H9 (cell line): ENCODE results near the gene CT45A9. TPM values are rescaled to one million over a fixed set of nuclear protein-coding genes. Genes with fewer than 3 reads are reported as not detected.
"Not testable (repeated sequence)": the region's sequence is repeated elsewhere in the genome, so short reads cannot be mapped to it uniquely, and the experiment has no call there.

ENCODE experiments used
- DNase-seq: peaks from one replicate; pipeline ENCODE4 v3.0.0-alpha.2; 2017
- H2AFZ ChIP-seq: one replicate; pipeline ENCODE4 v1.6.1; 2013; ENCODE audit warnings: mild to moderate bottlenecking, low read length, control low read depth, moderate library complexity
- H2AK5ac ChIP-seq: 2 replicates; pipeline ENCODE4 v1.6.1; 2013; ENCODE audit warnings: low read length, control low read depth, mixed read lengths; ENCODE audit not compliant: insufficient read length
- H2BK120ac ChIP-seq: one replicate; pipeline ENCODE4 v1.6.1; 2013; ENCODE audit warnings: low read depth, mild to moderate bottlenecking, low read length, control low read depth, inconsistent platforms; ENCODE audit not compliant: poor library complexity, severe bottlenecking
- H2BK12ac ChIP-seq: 2 replicates; pipeline ENCODE4 v1.6.1; 2013; ENCODE audit warnings: low read length, control low read depth, mixed read lengths, low read depth; ENCODE audit not compliant: insufficient read length
- H2BK15ac ChIP-seq: 2 replicates; pipeline ENCODE4 v1.6.1; 2013; ENCODE audit warnings: low read depth, low read length, control low read depth
- H2BK20ac ChIP-seq: one replicate; pipeline ENCODE4 v1.6.1; 2013; ENCODE audit warnings: low read depth, mild to moderate bottlenecking, low read length, control low read depth, inconsistent platforms; ENCODE audit not compliant: poor library complexity, severe bottlenecking
- H2BK5ac ChIP-seq: 2 replicates; pipeline ENCODE4 v1.6.1; 2013; ENCODE audit warnings: low read length, control low read depth, mixed read lengths; ENCODE audit not compliant: insufficient read length
- H3K14ac ChIP-seq: 2 replicates; pipeline ENCODE4 v1.6.1; 2013; ENCODE audit warnings: low read length, control low read depth; ENCODE audit not compliant: insufficient read depth
- H3K18ac ChIP-seq: 2 replicates; pipeline ENCODE4 v1.6.1; 2013; ENCODE audit warnings: low read depth, mild to moderate bottlenecking, mixed read lengths, low read length, control low read depth; ENCODE audit not compliant: insufficient read length
- H3K23ac ChIP-seq: 2 replicates; pipeline ENCODE4 v1.6.1; 2013; ENCODE audit warnings: low read length, control low read depth, mixed read lengths, low read depth; ENCODE audit not compliant: insufficient read length
- H3K23me2 ChIP-seq: 2 replicates; pipeline ENCODE4 v1.6.1; 2013; ENCODE audit warnings: low read depth, mild to moderate bottlenecking, mixed read lengths, low read length, control low read depth; ENCODE audit not compliant: insufficient read length, poor library complexity, severe bottlenecking
- H3K27ac ChIP-seq: 2 replicates; pipeline ENCODE4 v1.5.1; 2013; ENCODE audit warnings: low read length, control low read depth, mixed read lengths, low read depth; ENCODE audit not compliant: insufficient read length
- H3K27me3 ChIP-seq: 2 replicates; pipeline ENCODE4 v1.6.1; 2013; ENCODE audit warnings: low read length, control low read depth, inconsistent platforms; ENCODE audit not compliant: insufficient read depth
- H3K4ac ChIP-seq: 2 replicates; pipeline ENCODE4 v1.6.1; 2013; ENCODE audit warnings: low read depth, mild to moderate bottlenecking, control low read depth, inconsistent platforms, low read length, moderate library complexity
- H3K4me1 ChIP-seq: 2 replicates; pipeline ENCODE4 v1.6.1; 2013; ENCODE audit warnings: low read length, control low read depth, inconsistent platforms; ENCODE audit not compliant: insufficient read depth
- H3K4me2 ChIP-seq: 2 replicates; pipeline ENCODE4 v1.6.1; 2013; ENCODE audit warnings: low read length, control low read depth, mixed read lengths; ENCODE audit not compliant: insufficient read length, insufficient read depth
- H3K56ac ChIP-seq: 2 replicates; pipeline ENCODE4 v1.6.1; 2013; ENCODE audit warnings: low read depth, mild to moderate bottlenecking, mixed read lengths, low read length, control low read depth; ENCODE audit not compliant: insufficient read length
- H3K79me1 ChIP-seq: 2 replicates; pipeline ENCODE4 v1.6.1; 2013; ENCODE audit warnings: low read depth, mild to moderate bottlenecking, moderate library complexity, low read length, control low read depth, inconsistent platforms; ENCODE audit not compliant: insufficient read depth, poor library complexity, severe bottlenecking
- H3K79me2 ChIP-seq: 2 replicates; pipeline ENCODE4 v1.6.1; 2013; ENCODE audit warnings: low read length, control low read depth, inconsistent platforms; ENCODE audit not compliant: insufficient read depth
- H3K9ac ChIP-seq: 2 replicates; pipeline ENCODE4 v1.6.1; 2013; ENCODE audit warnings: low read length, control low read depth, mixed read lengths; ENCODE audit not compliant: insufficient read length; ENCODE audit errors: extremely low read depth
- H3K9me3 ChIP-seq: one replicate; pipeline ENCODE4 v1.6.1; 2013; ENCODE audit warnings: low read depth, low read length, inconsistent platforms; ENCODE audit not compliant: control insufficient read depth
- H3T11ph ChIP-seq: one replicate; pipeline ENCODE4 v1.6.1; 2013; ENCODE audit warnings: mild to moderate bottlenecking, low read length, control low read depth, inconsistent platforms
- H4K20me1 ChIP-seq: one replicate; pipeline ENCODE4 v1.6.1; 2013; ENCODE audit not compliant: control insufficient read depth, insufficient read length, insufficient read depth
- H4K5ac ChIP-seq: 2 replicates; pipeline ENCODE4 v1.6.1; 2013; ENCODE audit warnings: low read depth, mild to moderate bottlenecking, mixed read lengths, low read length, control low read depth; ENCODE audit not compliant: insufficient read length
- H4K8ac ChIP-seq: replicated peaks from 2 replicates; pipeline ENCODE4 v1.6.1; 2013; ENCODE audit warnings: low read length, control low read depth, mixed read lengths, low read depth; ENCODE audit not compliant: insufficient read length
- H4K91ac ChIP-seq: 2 replicates; pipeline ENCODE4 v1.6.1; 2013; ENCODE audit warnings: low read depth, mild to moderate bottlenecking, moderate library complexity, mixed read lengths, low read length, control low read depth; ENCODE audit not compliant: insufficient read length
- H3K27ac Mint-ChIP-seq, 3 experiments: 2 replicates in 2 of 3; 3 replicates in 1 of 3; pipeline ENCODE4 v1.8.0; 2020 to 2021; ENCODE audit warnings: mixed read lengths in 3 of 3, mild to moderate bottlenecking in 1 of 3, moderate library complexity in 1 of 3
- H3K27me3 Mint-ChIP-seq: 2 replicates; pipeline ENCODE4 v1.8.0; 2021; ENCODE audit warnings: low read depth, mild to moderate bottlenecking, moderate library complexity, mixed read lengths
- H3K36me3 Mint-ChIP-seq, 3 experiments: 2 replicates in 2 of 3; 3 replicates in 1 of 3; pipeline ENCODE4 v1.8.0; 2020 to 2021; ENCODE audit warnings: low read depth in 3 of 3, mixed read lengths in 3 of 3; ENCODE audit not compliant: insufficient read depth in 1 of 3
- H3K4me1 Mint-ChIP-seq, 2 experiments: 2 replicates each; pipeline ENCODE4 v1.8.0; 2020; ENCODE audit warnings: mixed read lengths in 2 of 2
- H3K4me3 Mint-ChIP-seq, 2 experiments: 2 replicates in 1 of 2; 3 replicates in 1 of 2; pipeline ENCODE4 v1.8.0; 2020 to 2021; ENCODE audit warnings: mild to moderate bottlenecking in 2 of 2, mixed read lengths in 2 of 2, moderate library complexity in 1 of 2
- H3K9me3 Mint-ChIP-seq, 2 experiments: 2 replicates in 1 of 2; 3 replicates in 1 of 2; pipeline ENCODE4 v1.8.0; 2020; ENCODE audit warnings: mild to moderate bottlenecking in 2 of 2, mixed read lengths in 2 of 2, moderate library complexity in 1 of 2
- WGBS: extraction: QIAGEN DNeasy Blood & Tissue Kit; methylation state at CpG from one replicate; pipeline ENCODE4 v1.1.7; 2013; ENCODE audit warnings: missing lambda C conversion rate, low lambda C conversion rate, mixed read lengths; ENCODE audit not compliant: insufficient read length; ENCODE audit errors: extremely low coverage; 5-methylcytosine and 5-hydroxymethylcytosine counted together
- long read RNA-seq: library from polyadenylated mRNA; unstranded; transcript quantifications from one replicate; pipeline ENCODE4 v2.0.0, GENCODE V29; 2020
- total RNA-seq: library from RNA; stranded (reverse); gene quantifications from 2 replicates; pipeline ENCODE4 v1.2.1, GENCODE V29; 2021

CT45A9 gene
- total RNA-seq, result not detected in 2 replicates
- long read RNA-seq, result 0 reads

DNA sequence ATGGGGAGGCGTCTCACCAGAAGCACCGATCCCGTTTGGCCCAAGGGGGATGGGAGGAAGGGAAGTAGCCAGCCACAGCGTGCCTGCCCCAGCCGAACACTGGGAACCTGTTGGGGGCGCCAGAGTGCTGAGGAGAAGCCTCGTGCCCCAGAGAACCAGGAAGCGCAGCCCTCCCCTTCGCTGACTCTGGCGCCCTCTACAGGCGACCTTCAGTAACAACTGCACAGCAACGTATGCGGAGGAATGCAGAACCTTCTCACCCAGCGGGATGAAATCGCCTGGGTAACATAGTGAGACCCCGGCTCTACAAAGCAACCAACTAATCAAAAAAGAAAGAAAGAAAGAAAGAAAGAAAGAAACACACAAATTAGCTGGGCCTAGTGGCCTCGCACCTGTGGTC, at the start of gene CT45A9:
CT45A9 (minus strand) TSS at position 101 of the 400 bp plus-strand sequence. CDS start 3,751 bp downstream, outside the sequence.
- not testable (repeated sequence) for H3K4me2 ChIP-seq

GRCh38 chrX:135920516-135920915, 48.9 kb upstream of the CT45A9 start:
- H3K4me1 Mint-ChIP-seq, H3K18ac ChIP-seq, H3K79me2 ChIP-seq, H3K9ac ChIP-seq, H2BK12ac ChIP-seq, H2BK5ac ChIP-seq, H3K23me2 ChIP-seq, H3K4me1 ChIP-seq, H3K4ac ChIP-seq, H4K5ac ChIP-seq, H2AFZ ChIP-seq, H3K36me3 Mint-ChIP-seq, H2BK15ac ChIP-seq, H2BK20ac ChIP-seq, H3K4me2 ChIP-seq, H3K27me3 Mint-ChIP-seq, H3K79me1 ChIP-seq, H2BK120ac ChIP-seq, H3K27me3 ChIP-seq, H3K14ac ChIP-seq, H4K91ac ChIP-seq, H4K20me1 ChIP-seq, H3K23ac ChIP-seq, H4K8ac ChIP-seq, H2AK5ac ChIP-seq, H3K27ac ChIP-seq, H3K4me3 Mint-ChIP-seq, DNase-seq, H3T11ph ChIP-seq, H3K56ac ChIP-seq, H3K27ac Mint-ChIP-seq: not testable (repeated sequence)
- no CpG with 5 or more reads among the region's 1 CpG for WGBS
- peaks cover 80 to 89% of the 10 kb centered on the region in 2 experiments for H3K9me3 Mint-ChIP-seq
- H3K9me3 ChIP-seq, result peaks cover 37% of the 10 kb centered on the region

More for the DNA sequence above, at the start of gene CT45A9:
- not testable (repeated sequence) for H3T11ph ChIP-seq, H2BK120ac ChIP-seq, H3K9ac ChIP-seq, H3K4ac ChIP-seq, H2BK12ac ChIP-seq, H3K4me3 Mint-ChIP-seq, H3K27ac Mint-ChIP-seq, H4K8ac ChIP-seq, H3K4me1 ChIP-seq, DNase-seq, H3K79me1 ChIP-seq, H3K27ac ChIP-seq, H2BK15ac ChIP-seq, H4K20me1 ChIP-seq, H2BK5ac ChIP-seq, H4K5ac ChIP-seq, H2BK20ac ChIP-seq, H3K4me1 Mint-ChIP-seq, H3K36me3 Mint-ChIP-seq, H2AK5ac ChIP-seq, H4K91ac ChIP-seq, H3K23ac ChIP-seq, H3K27me3 ChIP-seq, H3K9me3 ChIP-seq, H3K9me3 Mint-ChIP-seq, H3K14ac ChIP-seq, H3K27me3 Mint-ChIP-seq, H3K79me2 ChIP-seq, H3K18ac ChIP-seq, H3K56ac ChIP-seq, H3K23me2 ChIP-seq, H2AFZ ChIP-seq
- no CpG with 5 or more reads among the region's 17 CpGs for WGBS
